ENCODE data around the gene KANSL1.
"Not testable (repeated sequence)": the region's sequence is repeated elsewhere in the genome, so short reads cannot be mapped to it uniquely, and the experiment has no call there.

The KANSL1 gene

GRCh38 chr17:46136820-46137219, 56.4 kb downstream of the KANSL1 start:
- peak; percentile 25 for DNase-seq (ENCODE audit: low spot score)

- DNase-seq (ENCODE audit: low spot score): no peak
Observed at GRCh38 chr17:46135879-46136563, 57.2 kb downstream of the KANSL1 start.

GRCh38 chr17:46135126-46135812, 58.0 kb downstream of the KANSL1 start:
- no peak for DNase-seq (ENCODE audit: low spot score)

- no peak for DNase-seq (ENCODE audit: low spot score)
Observed at GRCh38 chr17:46129302-46129701, 63.9 kb downstream of the KANSL1 start.

- DNase-seq (ENCODE audit: low spot score): no peak
Observed at GRCh38 chr17:46128453-46128852, 64.8 kb downstream of the KANSL1 start.

GRCh38 chr17:46127524-46127923, 65.7 kb downstream of the KANSL1 start:
- DNase-seq (ENCODE audit: low spot score): no peak

GRCh38 chr17:46126840-46127239, 66.4 kb downstream of the KANSL1 start:
- DNase-seq (ENCODE audit: low spot score): no peak

GRCh38 chr17:46125831-46126230, 67.4 kb downstream of the KANSL1 start:
- no peak for DNase-seq (ENCODE audit: low spot score)

- DNase-seq (ENCODE audit: low spot score): no peak
Observed at GRCh38 chr17:46124695-46125592, 68.3 kb downstream of the KANSL1 start.

GRCh38 chr17:46123607-46124006, 69.6 kb downstream of the KANSL1 start:
- no peak for DNase-seq (ENCODE audit: low spot score)

GRCh38 chr17:46122486-46122871, 70.8 kb downstream of the KANSL1 start:
- DNase-seq (ENCODE audit: low spot score): no peak

GRCh38 chr17:46121841-46122485, 71.3 kb downstream of the KANSL1 start:
- no peak for DNase-seq (ENCODE audit: low spot score)

- no peak for DNase-seq (ENCODE audit: low spot score)
Observed at GRCh38 chr17:46121165-46121764, 72.0 kb downstream of the KANSL1 start.

- DNase-seq (ENCODE audit: low spot score): no peak
Observed at GRCh38 chr17:46120537-46120936, 72.7 kb downstream of the KANSL1 start.

GRCh38 chr17:46120078-46120477, 73.2 kb downstream of the KANSL1 start:
- DNase-seq (ENCODE audit: low spot score): no peak

- no peak for DNase-seq (ENCODE audit: low spot score)
Observed at GRCh38 chr17:46118964-46119363, 74.3 kb downstream of the KANSL1 start.

- DNase-seq (ENCODE audit: low spot score): no peak
Observed at GRCh38 chr17:46117850-46118696, 75.2 kb downstream of the KANSL1 start.

- no peak for DNase-seq (ENCODE audit: low spot score)
Observed at GRCh38 chr17:46117117-46117516, 76.1 kb downstream of the KANSL1 start.

GRCh38 chr17:46115699-46116098, 77.5 kb downstream of the KANSL1 start:
- DNase-seq (ENCODE audit: low spot score): no peak

GRCh38 chr17:46111236-46111635, 82.0 kb downstream of the KANSL1 start:
- DNase-seq (ENCODE audit: low spot score): not testable (repeated sequence)

GRCh38 chr17:46110219-46110618, 83.0 kb downstream of the KANSL1 start:
- DNase-seq (ENCODE audit: low spot score): no peak

All from GM03348 (cell line).